ENCODE data around the gene NIPBL.

The NIPBL gene

DNA sequence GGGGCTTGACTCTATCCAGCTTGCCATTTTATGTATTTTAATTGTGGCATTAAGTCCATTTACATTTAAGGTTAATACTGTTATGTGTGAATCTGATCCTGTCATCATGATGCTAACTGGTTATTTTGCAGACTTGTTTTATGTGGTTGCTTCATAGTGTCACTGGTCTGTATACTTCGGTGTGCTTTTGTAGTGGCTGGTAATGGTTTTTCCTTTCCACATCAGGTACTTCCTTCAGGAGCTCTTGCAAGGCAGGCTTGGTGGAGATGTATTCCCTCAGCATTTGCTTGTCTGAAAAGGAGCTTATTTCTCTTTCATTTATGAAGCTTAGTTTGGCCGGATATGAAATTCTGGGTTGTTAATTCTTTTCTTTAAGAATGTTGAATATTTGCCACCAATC lies 226.7 kb downstream of the NIPBL start:
- DNase-seq = no peak
- intact Hi-C loops (cut with DNase I) = no loop called here

DNA sequence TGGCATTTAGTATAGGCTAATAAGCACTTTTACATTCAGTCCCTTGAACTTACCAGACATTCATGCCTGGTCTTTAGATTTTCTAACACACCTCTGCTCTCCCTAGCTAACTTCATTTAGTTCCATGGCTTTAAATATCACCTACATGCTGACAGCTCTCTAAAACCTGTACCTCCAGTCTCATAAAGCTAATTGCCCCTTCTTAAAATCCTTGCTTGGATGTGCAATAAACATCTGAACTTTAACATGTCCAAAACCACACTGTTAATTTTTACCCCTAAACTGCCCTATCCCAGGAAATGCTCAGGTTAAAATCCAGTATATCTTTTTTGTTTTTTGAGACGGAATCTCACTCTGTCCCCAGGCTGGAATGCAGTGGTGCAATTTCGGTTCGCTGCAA lies 232.8 kb downstream of the NIPBL start:
- intact Hi-C loops (cut with DNase I) = no loop called here
- no peak for DNase-seq

DNA sequence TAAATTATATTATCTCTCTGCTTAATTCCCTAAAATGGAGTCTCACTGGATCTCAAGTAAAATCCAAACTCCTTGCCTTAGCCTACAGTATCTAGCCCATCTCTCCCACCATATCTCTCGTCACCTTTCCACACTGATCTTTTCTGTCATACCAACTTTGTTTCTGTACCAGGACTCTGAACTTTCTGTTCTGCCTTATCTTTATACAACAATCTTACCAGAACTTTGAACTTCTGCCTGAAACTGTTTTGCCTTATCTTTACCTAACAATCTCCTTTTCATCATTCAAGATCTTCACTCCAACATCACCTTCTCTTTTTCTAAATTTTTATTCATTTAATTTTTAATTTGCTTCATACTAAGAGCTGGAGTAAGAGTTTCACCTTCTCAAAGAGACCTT lies 233.6 kb downstream of the NIPBL start:
- no peak for DNase-seq
- intact Hi-C loops (cut with DNase I) = no loop called here

DNA sequence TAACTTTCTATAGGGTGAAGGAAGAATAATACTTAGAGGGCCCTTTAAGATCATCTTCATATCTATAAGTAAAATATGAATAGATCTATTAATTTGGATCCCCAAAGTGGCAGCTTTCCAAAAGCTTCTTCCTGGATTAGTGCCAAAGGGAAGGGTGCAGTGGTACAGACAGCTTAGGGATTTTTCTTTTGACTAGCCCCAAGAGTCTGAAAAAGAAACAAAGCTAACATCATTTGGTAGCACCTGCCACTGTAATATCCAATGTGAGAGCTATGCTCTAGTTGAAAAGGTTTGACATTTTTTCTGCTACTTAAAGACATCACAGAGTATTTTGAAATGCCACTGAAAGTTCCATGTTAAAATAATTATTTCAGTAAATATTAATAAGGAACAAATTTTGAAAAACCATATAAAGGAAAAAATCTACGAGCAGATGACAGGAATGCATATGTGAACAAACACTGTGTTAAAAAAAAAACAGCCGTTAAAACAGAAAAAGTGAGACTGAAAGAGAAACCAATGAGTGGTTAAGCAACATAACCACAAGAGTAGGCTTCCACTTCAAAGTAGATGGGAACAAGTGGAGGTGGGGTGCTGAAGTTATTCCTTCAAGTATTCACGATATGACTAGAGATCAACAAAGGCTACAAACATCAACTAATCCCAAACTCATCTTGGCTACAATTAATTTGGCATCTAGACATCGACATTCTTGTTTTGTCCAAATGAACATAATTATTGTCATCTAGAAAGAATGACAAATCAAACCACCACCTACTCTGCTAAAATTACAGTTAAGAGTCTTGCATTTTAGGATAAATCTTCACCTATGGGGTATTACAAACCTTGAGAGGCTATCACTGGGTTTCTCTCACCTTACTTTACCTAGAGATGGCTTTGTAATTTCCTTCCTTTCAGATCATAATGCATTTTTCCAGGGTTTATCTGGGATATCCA lies 235.1 kb downstream of the NIPBL start:
- intact Hi-C loops (cut with DNase I) = no loop called here
- DNase-seq = no peak

DNA sequence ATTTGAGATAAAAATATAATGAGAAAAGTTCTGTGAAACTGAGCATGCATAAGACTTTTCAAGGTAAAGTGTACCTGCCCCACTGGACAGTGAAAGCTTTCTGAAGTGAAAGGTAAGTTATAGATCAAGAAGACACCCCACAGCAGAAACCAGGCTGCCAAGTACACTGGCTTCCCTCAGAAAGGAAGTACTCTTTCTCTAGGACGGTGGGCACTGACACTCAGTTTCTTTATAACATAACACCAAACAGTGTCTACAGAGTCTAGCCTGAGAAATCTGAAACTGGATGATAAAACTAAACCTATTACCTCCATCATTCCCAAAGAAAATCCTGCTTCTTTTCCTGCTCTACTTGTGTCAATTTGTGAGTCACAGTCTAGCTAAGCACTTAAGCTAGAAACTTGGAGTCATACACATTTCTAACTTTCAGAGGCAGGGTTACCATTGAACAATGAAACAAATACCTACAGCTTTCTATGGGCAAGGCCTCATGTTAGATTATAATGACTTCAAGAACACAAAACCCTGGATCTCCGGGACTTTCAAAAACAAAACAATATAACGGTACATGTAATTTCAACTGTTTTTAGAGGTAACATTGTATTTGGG lies 235.9 kb downstream of the NIPBL start:
- intact Hi-C loops (cut with DNase I) = no loop called here
- DNase-seq = no peak

All from head of caudate nucleus (tissue), 42 donors.